ENCODE results near the gene RFX1.
A peak's percentile ranks its signal among the peaks of the same experiment; 100 is the strongest.
"Not testable (repeated sequence)": the region's sequence is repeated elsewhere in the genome, so short reads cannot be mapped to it uniquely, and the experiment has no call there.

Gene RFX1

DNA sequence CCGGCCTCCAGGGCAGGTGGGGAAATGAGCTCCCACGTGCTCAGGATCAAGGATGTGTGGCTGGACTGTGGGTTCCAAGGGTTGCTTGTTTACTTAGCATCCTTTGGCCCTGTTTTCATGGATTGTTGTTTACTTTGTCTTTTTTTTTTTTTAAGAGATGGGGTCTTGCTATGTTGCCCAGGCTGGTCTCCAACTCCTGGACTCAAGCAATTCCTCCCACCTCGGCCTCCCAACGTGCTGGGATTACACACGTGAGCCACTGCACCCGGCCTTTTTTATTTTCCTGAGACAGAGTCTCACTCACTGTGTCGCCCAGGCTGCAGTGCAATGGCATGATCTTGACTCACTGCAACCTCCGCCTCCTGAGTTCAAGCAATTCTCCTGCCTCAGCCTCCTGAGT lies 38.9 kb downstream of the RFX1 start:
- not testable (repeated sequence) for H3K27me3 Mint-ChIP-seq; H3K4me1 Mint-ChIP-seq; DNase-seq (ENCODE audit: low spot score in 2 of 2); H3K9me3 Mint-ChIP-seq; ATAC-seq (replicated peaks; ENCODE audit: extremely low read depth, poor library complexity, severe bottlenecking); H3K4me3 Mint-ChIP-seq; H3K27ac Mint-ChIP-seq (ENCODE audit: low read depth)
- H3K36me3 Mint-ChIP-seq (ENCODE audit: insufficient read depth) = peaks cover 21% of the 10 kb centered on the region

DNA sequence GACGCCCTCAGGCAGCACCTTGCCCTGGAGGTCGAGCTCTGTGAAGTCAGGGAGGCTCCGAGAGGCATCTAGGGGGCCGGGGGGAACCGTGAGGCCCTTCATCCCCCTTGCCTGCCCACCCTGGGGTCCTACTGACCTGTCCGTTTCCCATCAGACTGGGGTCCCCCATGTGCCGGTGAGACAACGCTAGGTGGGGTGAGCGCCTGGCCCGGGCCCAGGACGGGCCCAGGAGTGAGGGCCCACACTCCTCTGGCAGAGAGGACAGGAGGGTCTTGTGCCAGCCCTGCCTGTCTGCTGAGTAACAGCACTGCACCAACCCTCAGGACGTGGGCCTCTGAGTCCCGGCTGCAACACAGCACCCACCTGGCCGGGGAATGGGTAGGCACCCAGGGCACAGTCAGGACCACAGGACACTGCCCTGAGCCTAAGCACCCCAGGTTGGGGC lies 39.4 kb downstream of the RFX1 start:
- H3K4me1 Mint-ChIP-seq = no peaks in the 10 kb centered on the region
- no peak overlapping the region for H3K27ac Mint-ChIP-seq (ENCODE audit: low read depth)
- H3K4me3 Mint-ChIP-seq = no peak overlapping the region
- H3K27me3 Mint-ChIP-seq = no peaks in the 10 kb centered on the region
- ATAC-seq (replicated peaks; ENCODE audit: extremely low read depth, poor library complexity, severe bottlenecking) (no peak), DNase-seq (ENCODE audit: low spot score in 2 of 2) (no peak)
- peaks cover 20% of the 10 kb centered on the region for H3K36me3 Mint-ChIP-seq (ENCODE audit: insufficient read depth)
- no peaks in the 10 kb centered on the region for H3K9me3 Mint-ChIP-seq

DNA sequence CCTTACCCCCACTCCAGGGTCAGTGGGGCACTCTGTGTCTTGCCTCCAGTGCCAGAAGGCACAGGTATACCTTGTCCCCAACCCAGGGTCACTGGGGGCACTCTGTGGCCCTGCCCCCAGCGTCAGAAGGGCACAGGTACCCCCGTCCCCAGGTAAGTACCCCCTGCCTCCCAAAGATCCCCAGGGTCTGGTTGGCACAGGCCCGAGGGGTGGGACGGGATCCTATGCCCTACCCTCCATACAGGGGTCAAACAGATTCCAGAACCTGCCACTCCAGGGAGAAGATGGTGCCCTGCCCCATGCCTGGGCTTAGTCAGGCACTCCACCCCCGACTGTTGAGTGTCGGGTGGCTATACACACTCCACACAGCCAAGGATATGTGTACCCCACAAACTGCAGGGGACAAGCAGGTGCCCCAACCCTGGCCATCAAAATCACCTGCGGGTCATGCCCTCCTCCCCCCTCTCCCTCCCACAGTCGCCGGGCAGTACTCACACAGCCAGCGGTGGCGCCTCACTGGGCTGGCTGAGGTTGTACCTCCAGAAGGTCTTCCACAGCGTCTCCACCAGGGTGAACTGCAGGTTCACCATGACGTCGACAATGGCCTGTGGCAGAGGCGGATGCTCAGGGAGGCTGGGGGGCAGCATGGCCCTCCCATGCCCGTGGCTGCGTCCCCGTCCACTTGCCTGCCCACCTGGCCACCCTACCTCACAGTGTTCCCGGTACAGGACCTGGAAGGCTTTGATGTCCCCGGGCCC lies 40.0 kb downstream of the RFX1 start:
- H3K27ac Mint-ChIP-seq (ENCODE audit: low read depth) = no peak overlapping the region
- H3K4me3 Mint-ChIP-seq = no peak overlapping the region
- no peaks in the 10 kb centered on the region for H3K9me3 Mint-ChIP-seq
- H3K36me3 Mint-ChIP-seq (ENCODE audit: insufficient read depth) = peaks cover 22% of the 10 kb centered on the region
- H3K4me1 Mint-ChIP-seq = no peaks in the 10 kb centered on the region
- ATAC-seq (replicated peaks; ENCODE audit: extremely low read depth, poor library complexity, severe bottlenecking) (no peak), DNase-seq (ENCODE audit: low spot score in 2 of 2) (no peak)
- H3K27me3 Mint-ChIP-seq = no peaks in the 10 kb centered on the region

DNA sequence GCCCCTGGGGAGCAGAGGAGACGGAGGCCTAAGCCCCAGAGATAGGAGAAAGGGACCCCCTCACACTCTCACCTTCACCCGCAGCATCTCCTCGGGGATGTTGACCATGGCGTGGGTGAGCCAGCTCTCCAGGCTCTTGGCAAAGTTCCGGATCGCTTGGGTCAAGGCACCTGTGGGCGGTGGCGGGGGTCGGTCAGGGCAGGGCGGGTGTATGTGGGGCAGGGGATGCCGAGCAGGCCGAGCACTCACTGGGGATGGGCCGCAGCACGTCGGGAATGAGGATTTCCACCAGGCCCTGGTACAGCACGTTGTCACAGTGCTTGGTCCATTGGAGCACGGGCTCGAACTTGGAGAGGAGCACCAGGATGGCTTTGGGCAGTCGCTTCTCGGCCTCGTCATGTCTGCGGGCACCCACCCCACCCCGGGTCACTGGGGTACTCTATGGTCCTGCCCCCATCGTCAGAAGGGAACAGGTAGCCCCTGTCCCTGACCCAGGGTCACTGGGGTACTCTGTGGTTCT lies 40.7 kb downstream of the RFX1 start:
- no peak overlapping the region for H3K4me3 Mint-ChIP-seq

DNA sequence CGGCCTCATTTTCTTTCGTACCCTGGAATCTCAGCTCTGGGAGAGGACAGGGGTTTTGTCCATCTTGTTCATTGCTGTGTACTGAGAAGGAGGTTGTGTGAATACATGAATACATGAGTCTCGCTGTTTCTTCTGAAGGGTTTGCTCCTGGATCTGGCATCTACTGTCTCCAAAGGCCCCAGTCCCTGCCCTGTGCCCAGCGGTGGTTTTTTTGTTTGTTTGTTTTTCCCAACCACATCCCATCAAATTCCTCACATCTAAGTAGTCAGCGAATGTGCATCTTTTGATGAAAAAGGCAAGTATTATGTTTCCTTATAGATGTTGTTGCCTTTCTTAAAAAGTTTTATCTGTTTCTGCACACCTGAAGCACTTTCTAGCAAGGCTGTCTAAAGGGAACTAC lies 41.3 kb downstream of the RFX1 start:
- no peak overlapping the region for H3K27ac Mint-ChIP-seq (ENCODE audit: low read depth)
- no peak overlapping the region for H3K4me3 Mint-ChIP-seq
- no peaks in the 10 kb centered on the region for H3K27me3 Mint-ChIP-seq
- DNase-seq (ENCODE audit: low spot score in 2 of 2) (no peak), ATAC-seq (replicated peaks; ENCODE audit: extremely low read depth, poor library complexity, severe bottlenecking) (no peak)
- no peaks in the 10 kb centered on the region for H3K4me1 Mint-ChIP-seq
- H3K9me3 Mint-ChIP-seq = no peaks in the 10 kb centered on the region
- peaks cover 22% of the 10 kb centered on the region for H3K36me3 Mint-ChIP-seq (ENCODE audit: insufficient read depth)

More for the DNA sequence above, 40.7 kb downstream of the RFX1 start:
- Mint-ChIP-seq H3K9me3 (no peaks in the 10 kb centered on the region), H3K27me3 (no peaks in the 10 kb centered on the region), H3K4me1 (no peaks in the 10 kb centered on the region), H3K36me3 (ENCODE audit: insufficient read depth) (peaks cover 26% of the 10 kb centered on the region), H3K27ac (ENCODE audit: low read depth) (no peak overlapping the region)
- DNase-seq (ENCODE audit: low spot score in 2 of 2) (no peak), ATAC-seq (replicated peaks; ENCODE audit: extremely low read depth, poor library complexity, severe bottlenecking) (no peak)

DNA sequence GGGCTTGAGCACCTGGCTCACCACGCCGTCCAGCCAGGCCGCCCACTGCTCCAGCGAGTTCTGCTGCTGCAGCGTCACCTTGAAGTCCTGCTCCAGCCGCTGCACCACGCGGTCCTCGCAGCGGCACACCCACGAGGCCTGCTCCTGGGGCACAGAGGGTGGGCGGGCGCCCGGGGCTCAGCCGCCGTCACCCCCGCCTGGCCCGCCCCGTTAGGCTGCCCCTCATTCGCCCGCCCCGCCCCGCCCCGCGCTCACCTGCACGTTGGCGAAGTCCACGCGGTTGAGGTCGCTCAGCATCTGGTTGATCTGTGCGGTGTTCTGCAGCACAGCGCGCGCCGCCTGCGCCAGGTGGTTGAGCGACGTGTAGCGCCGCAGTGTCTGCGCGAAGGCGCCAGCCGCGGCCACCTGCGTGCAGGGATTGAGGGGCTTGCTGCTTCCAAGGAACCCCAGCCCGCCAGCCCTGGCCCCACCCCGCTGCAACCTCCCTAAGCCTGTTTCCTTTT lies 42.5 kb downstream of the RFX1 start:
- Mint-ChIP-seq H3K36me3 (ENCODE audit: insufficient read depth) (peaks cover 20% of the 10 kb centered on the region), H3K27ac (ENCODE audit: low read depth) (no peak overlapping the region), H3K9me3 (no peaks in the 10 kb centered on the region), H3K4me1 (no peaks in the 10 kb centered on the region), H3K27me3 (no peaks in the 10 kb centered on the region), H3K4me3 (no peak overlapping the region)
- DNase-seq (ENCODE audit: low spot score in 2 of 2) = no peak
- no peak for ATAC-seq (replicated peaks; ENCODE audit: extremely low read depth, poor library complexity, severe bottlenecking)

DNA sequence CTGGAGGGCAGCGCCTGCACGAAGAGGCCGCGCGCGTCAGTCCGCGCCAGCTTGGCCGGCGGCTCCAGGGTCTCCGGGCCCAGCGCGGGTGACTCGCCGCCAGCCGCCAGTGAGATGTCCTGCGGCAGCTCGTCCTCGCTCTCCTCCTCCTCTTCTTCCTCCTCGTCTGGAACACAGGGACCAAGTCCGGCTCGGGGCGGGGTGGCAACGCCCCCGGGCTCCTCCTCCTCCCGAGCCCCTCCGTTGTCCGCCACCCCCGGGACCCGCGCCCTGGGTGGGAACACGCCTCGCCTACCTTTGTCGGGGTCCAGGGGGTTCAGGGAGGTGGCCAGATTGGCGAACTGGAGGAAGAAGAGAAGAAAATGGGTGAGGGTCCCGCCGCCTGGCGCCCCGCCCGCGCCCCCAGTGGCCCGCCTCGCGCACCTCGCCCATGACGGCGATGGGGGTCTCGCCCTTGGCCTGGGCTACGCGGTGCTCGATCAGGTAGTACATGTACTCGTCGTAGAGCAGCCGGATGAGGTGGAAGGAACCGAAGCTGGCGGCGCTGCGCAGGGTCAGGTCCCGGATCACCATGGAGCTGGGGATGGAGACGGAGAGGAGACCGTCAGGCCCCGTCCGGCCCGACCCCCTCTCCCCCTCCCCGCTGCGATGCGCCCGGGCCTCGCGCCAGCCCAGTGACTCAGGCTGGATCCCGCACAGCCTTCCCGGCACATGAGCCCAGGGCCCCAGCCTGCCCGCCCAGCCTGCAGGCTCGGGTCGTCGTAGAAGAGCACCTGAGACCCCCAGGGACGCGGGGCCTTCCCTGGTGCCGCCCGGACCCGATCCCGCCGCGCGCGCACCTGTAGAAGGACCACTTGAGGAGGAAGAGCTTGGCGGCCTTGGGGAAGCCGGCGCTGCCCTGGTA lies 43.2 kb downstream of the RFX1 start:
- DNase-seq (ENCODE audit: low spot score in 2 of 2) = no peak
- ATAC-seq (replicated peaks; ENCODE audit: extremely low read depth, poor library complexity, severe bottlenecking) = no peak
- no peak overlapping the region for H3K4me3 Mint-ChIP-seq
- no peak overlapping the region for H3K27ac Mint-ChIP-seq (ENCODE audit: low read depth)
- H3K9me3 Mint-ChIP-seq = no peaks in the 10 kb centered on the region
- peaks cover 27% of the 10 kb centered on the region for H3K36me3 Mint-ChIP-seq (ENCODE audit: insufficient read depth)
- H3K4me1 Mint-ChIP-seq = no peaks in the 10 kb centered on the region
- H3K27me3 Mint-ChIP-seq = no peaks in the 10 kb centered on the region

DNA sequence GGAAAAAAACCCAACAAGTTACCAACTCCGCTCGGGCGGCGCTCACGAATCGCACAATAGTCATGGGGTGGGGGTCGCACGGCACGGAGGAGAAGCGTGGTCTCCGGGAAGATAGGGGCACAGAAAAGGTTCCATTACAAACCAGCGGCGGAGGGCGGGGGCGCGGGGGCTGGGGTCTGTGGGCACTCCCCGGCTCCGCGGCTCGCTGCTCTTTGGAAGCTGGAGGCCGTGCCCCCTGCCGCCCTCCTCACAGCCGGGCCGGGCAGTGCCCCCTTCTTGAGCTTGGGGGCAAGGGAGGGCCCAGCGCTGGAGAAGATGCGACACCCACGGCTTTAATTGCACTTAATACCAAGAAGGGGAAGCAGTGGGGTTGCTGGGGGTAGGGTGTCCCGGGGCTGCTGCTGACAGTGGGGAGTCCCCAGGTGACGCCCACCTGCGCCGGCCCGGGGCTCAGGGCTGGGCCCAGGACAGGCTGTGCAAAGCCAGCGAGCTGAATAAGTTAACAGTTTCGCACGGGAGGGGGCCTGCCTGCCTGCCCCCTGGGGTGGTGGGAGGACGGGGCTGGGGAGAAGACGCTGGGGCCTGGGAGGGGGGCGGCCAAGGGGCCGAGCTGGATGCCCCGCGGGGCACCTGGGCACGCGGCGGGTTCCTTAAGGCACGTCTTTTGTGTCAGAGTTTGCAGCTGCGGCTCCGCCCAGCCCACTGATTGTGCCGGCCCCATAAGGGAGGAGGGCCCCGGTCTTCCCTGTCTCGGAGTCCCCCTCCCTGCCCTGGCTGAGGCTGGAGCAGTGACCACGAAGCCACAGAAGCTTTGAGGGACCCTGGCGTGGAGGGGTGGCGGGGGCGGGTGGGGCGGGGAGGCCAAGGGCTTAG lies 44.1 kb downstream of the RFX1 start:
- Mint-ChIP-seq H3K4me1 (no peaks in the 10 kb centered on the region), H3K27ac (ENCODE audit: low read depth) (no peak overlapping the region), H3K27me3 (no peaks in the 10 kb centered on the region), H3K4me3 (peak overlapping the region; percentile 23), H3K9me3 (no peaks in the 10 kb centered on the region), H3K36me3 (ENCODE audit: insufficient read depth) (peaks cover 31% of the 10 kb centered on the region)
- ATAC-seq (replicated peaks; ENCODE audit: extremely low read depth, poor library complexity, severe bottlenecking) (no peak), DNase-seq (ENCODE audit: low spot score in 2 of 2) (no peak)

DNA sequence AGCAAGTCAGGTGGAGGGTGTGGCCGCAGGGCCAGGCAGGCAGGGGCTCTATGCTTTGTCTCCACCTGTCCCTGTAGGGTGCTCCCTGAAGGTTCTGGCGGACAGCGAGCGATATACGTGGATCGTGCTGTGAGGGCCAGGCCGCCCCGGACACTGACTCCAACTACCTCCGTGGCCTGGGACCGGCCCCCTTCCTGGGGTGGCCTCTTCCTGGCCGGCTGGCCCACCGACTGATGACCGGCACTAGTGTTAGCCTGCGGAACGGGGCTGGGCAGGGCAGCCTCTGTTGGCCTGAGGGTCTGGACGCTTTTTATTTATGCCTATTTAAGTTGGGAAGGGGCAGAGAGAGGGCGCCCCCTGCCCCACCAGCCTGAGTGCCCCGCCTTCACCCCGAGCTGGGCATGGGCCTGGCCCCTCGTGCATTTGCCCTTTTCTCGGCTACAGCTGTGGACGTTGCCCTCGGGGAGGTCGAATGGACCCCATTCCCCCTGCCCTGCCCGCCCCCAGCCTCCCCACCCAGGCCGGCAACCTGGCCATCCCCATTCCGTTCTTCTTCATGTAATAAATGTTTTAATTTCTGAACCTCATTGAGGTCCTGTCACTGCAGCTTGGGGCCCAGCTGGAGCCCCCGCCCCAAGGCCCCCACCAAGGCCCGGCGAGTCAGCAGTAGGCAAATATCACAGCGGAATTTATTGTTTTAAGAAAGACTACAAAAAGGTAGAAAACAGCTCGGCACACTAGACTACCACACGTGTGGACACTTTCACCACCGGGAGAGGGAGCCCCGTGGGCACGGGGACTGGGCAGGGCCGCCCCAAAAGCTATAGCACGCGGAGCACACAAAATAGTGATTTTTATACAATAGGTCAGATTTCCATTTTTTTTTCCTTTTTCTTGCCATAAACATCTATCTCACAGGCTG lies 45.0 kb downstream of the RFX1 start:
- Mint-ChIP-seq H3K36me3 (ENCODE audit: insufficient read depth) (peaks cover 32% of the 10 kb centered on the region), H3K27ac (ENCODE audit: low read depth) (peak overlapping the region; percentile 32), H3K9me3 (no peaks in the 10 kb centered on the region), H3K27me3 (no peaks in the 10 kb centered on the region), H3K4me1 (no peaks in the 10 kb centered on the region), H3K4me3 (peak overlapping the region; percentile 23)
- ATAC-seq (replicated peaks; ENCODE audit: extremely low read depth, poor library complexity, severe bottlenecking) (no peak), DNase-seq (ENCODE audit: low spot score in 2 of 2) (no peak)

DNA sequence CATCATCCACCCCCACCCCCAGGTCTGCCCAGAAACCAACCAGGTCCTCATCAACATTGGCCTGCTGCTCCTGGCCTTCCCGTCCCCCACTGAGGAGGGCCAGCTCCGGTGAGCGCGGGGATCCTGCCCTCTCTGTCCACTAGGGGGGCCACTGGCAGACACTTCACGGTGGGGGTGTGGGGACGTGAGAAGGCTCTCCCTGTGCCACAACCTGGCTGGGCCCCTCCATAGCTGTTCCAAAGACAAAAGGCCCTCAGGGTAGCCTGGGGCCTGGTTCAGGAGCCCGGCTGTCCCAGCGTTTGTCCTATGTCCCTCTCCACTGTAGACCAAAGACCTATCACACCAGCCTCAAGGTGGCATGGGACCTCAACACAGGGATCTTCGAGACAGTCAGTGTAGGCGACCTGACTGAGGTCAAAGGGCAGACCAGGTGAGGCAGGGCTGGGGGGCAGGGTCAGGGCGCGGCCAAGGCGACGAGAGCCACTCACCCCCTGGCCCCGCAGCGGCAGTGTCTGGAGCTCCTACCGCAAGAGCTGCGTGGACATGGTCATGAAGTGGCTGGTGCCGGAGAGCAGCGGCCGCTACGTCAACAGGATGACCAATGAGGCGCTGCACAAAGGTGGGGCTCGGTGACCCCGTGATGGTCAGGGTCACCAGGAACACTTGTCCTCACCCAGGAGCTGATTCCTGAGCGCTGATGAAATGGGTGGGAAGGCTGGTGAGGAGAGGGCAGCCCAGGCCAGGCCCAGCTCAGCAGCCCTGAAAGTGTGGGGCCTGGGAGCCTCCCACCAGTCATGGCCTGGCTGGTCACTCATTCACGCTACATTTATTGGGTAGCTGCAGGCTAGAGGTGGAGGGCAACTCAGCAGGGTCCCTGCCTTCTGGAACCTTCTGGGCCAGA lies 45.9 kb downstream of the RFX1 start:
- Mint-ChIP-seq H3K4me1 (no peaks in the 10 kb centered on the region), H3K9me3 (no peaks in the 10 kb centered on the region), H3K36me3 (ENCODE audit: insufficient read depth) (peaks cover 31% of the 10 kb centered on the region), H3K4me3 (no peak overlapping the region), H3K27ac (ENCODE audit: low read depth) (peak overlapping the region; percentile 32), H3K27me3 (no peaks in the 10 kb centered on the region)
- DNase-seq (ENCODE audit: low spot score in 2 of 2) (no peak), ATAC-seq (replicated peaks; ENCODE audit: extremely low read depth, poor library complexity, severe bottlenecking) (no peak)

Data from central memory CD8-positive, alpha-beta T cell (primary cell).